ENCODE results near the gene SGCD.

SGCD gene

DNA sequence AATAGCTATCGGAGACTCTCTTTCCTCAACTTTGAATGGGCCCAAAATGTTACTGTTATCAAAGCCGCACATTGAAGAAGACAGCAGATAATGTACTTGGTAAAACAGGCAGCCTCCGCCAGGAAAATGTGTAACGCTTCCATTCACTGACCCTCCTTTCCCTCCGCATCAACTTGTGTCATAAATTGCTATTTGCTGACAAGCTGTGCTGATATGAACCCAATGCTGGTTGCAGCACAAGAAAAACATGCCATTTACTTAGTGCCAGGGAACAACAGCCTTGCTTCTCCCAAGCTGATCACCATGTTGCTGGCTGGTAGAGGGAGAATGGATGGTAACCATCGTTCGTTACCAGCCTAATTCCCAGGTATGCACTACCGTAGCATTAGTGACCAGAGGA is 360.6 kb downstream of the SGCD start:
- no peak for DNase-seq (ENCODE audit: low read depth)
- H3K4me3 ChIP-seq (ENCODE audit: low read depth, low read length), result no peak overlapping the region
- TF ChIP-seq, protein P1, sequence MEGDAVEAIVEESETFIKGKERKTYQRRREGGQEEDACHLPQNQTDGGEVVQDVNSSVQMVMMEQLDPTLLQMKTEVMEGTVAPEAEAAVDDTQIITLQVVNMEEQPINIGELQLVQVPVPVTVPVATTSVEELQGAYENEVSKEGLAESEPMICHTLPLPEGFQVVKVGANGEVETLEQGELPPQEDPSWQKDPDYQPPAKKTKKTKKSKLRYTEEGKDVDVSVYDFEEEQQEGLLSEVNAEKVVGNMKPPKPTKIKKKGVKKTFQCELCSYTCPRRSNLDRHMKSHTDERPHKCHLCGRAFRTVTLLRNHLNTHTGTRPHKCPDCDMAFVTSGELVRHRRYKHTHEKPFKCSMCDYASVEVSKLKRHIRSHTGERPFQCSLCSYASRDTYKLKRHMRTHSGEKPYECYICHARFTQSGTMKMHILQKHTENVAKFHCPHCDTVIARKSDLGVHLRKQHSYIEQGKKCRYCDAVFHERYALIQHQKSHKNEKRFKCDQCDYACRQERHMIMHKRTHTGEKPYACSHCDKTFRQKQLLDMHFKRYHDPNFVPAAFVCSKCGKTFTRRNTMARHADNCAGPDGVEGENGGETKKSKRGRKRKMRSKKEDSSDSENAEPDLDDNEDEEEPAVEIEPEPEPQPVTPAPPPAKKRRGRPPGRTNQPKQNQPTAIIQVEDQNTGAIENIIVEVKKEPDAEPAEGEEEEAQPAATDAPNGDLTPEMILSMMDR (IDR thresholded peaks at IDR 0.05; ENCODE audit: control insufficient read depth, extremely low read depth, insufficient read depth), result no peak

DNA sequence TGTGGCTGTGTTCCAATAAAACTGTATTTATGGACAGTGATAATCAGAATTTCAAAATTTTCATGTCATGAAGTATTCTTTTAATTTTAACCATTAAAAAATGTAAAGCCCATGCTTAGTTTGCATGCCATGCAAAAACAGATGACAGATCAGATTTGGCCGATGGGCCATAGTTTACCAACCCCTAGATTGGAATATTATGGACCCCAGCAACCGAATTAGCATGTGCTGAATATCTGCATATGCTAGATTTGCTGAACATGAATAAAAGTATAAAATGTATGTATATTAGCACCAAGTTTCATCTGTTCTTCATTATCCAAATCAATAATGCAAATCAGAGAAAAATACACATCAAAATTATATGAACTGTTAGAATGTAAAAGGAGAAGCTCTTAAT is 364.6 kb downstream of the SGCD start:
- no peak for DNase-seq (ENCODE audit: low read depth)
- no peak overlapping the region for H3K4me3 ChIP-seq (ENCODE audit: low read depth, low read length)
- TF ChIP-seq, protein P1 (IDR thresholded peaks at IDR 0.05; ENCODE audit: control insufficient read depth, extremely low read depth, insufficient read depth), result no peak

DNA sequence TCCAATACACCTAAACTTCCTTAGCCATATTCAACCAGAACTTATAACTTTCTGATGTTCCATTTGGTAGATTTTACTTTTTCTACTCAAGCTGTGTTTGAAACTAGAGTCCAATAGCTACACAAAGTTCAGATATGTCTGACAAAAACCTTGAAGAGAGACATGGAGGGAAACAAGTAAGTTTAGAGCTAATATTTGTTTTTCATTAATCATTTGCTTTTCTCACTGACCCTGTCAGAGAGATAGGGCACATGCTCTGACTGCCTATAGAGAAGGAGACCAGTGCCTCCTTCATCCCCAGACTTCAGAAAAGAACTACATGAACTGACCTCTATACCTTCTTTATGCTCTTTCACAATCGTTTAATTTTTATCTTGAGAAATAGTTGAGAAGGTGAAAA is 366.1 kb downstream of the SGCD start:
- DNase-seq (ENCODE audit: low read depth), result no peak
- TF ChIP-seq, protein P1 (IDR thresholded peaks at IDR 0.05; ENCODE audit: control insufficient read depth, extremely low read depth, insufficient read depth), result no peak
- H3K4me3 ChIP-seq (ENCODE audit: low read depth, low read length), result no peak overlapping the region

DNA sequence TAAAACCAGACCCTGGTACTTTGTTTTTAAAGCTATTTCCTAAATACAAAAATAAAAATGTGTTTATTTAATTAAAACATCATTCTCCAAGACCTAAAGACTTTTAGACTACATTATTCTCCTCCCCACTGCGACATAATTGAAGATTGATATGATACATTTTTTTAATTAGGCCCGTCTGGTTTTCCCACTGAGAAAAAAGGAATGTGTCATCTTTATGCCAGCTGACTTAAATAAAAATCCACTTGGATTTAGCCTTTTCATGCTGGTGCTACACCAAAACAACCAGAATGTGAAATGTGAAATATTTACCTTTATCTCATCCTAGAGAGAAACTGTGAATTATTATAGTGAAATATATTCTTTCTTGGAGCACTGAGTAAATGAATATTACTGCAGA is 367.6 kb downstream of the SGCD start:
- TF ChIP-seq, protein P1 (IDR thresholded peaks at IDR 0.05; ENCODE audit: control insufficient read depth, extremely low read depth, insufficient read depth), result no peak
- no peak overlapping the region for H3K4me3 ChIP-seq (ENCODE audit: low read depth, low read length)
- no peak for DNase-seq (ENCODE audit: low read depth)

DNA sequence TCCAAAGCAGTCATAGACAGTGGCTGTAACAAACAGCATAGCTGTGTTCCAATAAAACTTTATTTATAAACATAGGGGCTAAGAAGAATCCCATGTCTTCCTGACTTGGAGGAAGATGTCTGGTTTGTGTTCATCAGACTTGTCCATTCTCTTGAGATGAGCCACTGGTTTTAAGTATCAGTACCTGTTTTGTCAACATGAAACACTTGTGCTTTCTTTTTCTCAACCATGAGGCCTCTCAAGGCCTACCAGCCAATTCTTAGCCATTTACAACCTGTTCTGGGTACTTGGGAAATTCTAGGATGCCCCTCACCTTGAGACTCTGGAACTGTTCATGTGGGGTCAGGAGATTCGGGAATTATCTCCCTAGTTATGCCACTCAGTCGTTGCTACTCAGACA is 368.8 kb downstream of the SGCD start:
- TF ChIP-seq, protein P1 (IDR thresholded peaks at IDR 0.05; ENCODE audit: control insufficient read depth, extremely low read depth, insufficient read depth), result no peak
- no peak overlapping the region for H3K4me3 ChIP-seq (ENCODE audit: low read depth, low read length)
- DNase-seq (ENCODE audit: low read depth), result no peak

DNA sequence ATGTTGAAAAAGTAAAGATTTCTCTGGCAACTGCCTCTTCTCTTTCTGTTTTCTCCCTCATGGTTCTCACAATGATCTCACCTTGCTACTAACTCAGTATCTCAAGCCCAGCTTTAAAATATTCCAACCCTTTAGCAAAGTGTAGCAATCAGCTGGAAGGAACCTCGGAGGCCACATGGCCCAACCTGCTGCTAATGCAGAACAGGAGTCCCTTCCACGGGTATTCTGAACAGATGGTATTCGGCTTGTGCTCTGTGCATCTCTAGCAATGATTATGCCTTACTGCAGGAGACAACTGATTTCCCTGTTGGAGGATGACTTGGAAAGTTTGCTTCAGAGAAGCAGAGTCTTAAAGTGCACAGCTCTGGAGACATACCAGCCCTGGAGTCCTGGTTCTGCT is 371.4 kb downstream of the SGCD start:
- TF ChIP-seq, protein P1 (IDR thresholded peaks at IDR 0.05; ENCODE audit: control insufficient read depth, extremely low read depth, insufficient read depth), result no peak
- DNase-seq (ENCODE audit: low read depth), result no peak

DNA sequence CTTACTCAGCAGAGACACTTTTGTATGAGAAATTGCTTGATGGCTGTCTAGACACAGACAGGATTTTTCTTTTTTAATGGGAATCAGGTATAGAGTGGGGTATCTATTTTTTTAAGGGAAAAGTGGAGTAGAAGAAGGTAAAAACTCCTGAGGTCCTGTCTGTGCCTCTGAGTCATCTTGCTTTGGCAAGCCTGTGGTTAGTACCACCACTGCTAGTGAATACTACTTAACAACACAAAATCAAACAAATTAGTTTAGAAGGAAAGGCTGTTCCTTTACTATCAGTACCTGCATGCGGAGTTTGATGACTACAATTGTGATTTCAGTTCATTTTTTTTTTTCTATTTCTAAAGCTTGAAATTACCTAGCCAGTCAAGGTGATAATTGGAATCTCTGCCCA is 372.2 kb downstream of the SGCD start:
- TF ChIP-seq, protein P1 (IDR thresholded peaks at IDR 0.05; ENCODE audit: control insufficient read depth, extremely low read depth, insufficient read depth), result no peak
- no peak overlapping the region for H3K4me3 ChIP-seq (ENCODE audit: low read depth, low read length)
- no peak for DNase-seq (ENCODE audit: low read depth)

More for the DNA sequence above, 371.4 kb downstream of the SGCD start:
- no peak overlapping the region for H3K4me3 ChIP-seq (ENCODE audit: low read depth, low read length)
